ENCODE measurements around the gene RAB3C.

RAB3C gene

GRCh38 chr5:58838729-58839128 is 255.9 kb downstream of the RAB3C start:
- DNase-seq: no peak

GRCh38 chr5:58842852-58843251 is 260.0 kb downstream of the RAB3C start:
- DNase-seq: no peak

- DNase-seq: no peak
Observed at GRCh38 chr5:58844395-58844794, 261.5 kb downstream of the RAB3C start.

- DNase-seq: no peak
Observed at GRCh38 chr5:58847041-58847440, 264.2 kb downstream of the RAB3C start.

DNA sequence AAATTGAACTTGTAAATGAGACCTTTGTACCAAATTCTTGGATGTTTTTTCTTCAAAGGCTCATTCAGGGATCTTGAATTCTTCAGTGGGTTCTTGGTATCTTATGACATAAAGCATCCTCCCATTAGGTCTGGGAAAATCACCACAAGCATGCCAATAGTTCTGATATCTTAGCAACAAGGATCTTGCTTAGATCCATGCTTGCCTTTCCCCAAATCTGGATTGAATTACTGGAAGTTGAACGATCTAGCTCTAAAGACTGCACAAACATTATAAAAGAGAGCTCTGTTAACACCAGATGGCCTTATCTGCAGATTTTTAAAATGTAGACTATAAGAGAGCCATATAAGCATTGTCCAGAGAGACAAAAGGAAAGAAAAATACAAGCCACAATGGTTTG is 266.3 kb downstream of the RAB3C start:
- no peak for DNase-seq

DNA sequence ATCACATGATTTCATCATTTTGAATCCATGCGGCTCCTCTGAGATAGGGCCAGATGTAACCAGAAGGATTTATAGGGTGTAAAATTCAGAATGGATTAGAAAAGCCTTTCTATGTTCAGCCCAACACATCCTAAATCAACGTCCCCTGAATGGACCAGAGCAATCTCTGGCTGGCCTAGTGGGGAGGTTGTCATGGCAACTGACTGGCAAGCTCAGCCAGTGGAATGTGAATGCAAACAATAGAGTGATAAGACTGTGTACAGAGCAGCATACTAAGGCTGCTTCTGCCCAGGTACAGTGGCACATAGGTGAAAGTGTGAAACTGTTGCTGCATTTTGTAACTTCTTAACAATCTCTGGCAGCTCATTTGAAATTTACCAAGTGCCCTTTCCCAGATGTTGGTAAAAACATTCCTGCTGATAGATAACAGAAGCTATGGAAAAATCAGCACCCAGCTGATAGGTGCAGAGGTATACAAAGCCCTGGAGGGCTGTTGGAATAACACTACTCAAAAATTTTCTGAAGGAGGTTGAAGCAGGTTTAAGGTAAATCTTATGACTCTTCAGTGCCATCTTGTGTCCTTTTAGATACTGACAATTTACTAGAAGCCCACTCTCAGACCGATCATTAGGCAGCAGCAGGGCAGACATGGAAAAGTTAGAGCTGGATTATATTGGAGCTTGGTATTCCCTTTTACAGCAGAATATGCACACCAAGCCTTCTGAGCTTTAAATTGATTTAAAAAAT is 267.2 kb downstream of the RAB3C start:
- DNase-seq: no peak

DNA sequence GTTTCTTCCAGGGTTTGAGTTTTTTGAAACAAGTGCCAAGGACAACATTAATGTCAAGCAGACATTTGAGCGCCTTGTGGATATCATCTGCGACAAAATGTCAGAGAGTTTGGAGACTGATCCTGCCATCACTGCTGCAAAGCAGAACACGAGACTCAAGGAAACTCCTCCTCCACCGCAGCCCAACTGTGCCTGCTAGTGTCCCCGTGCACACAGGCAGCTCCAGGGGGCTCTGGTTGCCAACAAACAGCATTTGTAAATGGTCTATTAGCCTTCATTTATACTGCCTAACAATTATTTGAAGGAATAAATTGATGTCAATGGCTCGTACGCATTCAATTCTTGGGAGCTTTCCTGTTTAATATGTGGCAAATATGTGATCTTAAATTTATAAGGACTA is 268.3 kb downstream of the RAB3C start:
- no peak for DNase-seq

GRCh38 chr5:58851571-58851970 is 268.7 kb downstream of the RAB3C start:
- DNase-seq: no peak

DNA sequence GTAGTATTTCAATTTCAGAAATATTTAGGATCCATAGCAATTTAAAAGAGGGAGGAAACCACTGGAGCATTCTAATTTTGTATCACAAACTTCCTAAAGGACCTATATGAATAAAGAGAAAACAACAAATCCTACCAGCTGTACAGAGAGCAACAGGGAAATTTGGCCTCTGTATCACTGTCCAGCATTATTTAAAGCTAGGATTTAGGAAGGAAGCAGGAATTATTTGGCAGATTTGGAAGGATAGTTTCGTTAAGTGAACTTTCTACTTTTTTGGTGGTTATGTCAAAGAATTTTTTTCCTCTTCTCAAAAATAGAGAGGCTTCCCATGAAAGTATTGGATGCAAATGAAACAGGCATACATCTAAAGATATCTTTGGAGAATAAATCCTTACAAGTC is 269.7 kb downstream of the RAB3C start:
- DNase-seq: no peak

DNA sequence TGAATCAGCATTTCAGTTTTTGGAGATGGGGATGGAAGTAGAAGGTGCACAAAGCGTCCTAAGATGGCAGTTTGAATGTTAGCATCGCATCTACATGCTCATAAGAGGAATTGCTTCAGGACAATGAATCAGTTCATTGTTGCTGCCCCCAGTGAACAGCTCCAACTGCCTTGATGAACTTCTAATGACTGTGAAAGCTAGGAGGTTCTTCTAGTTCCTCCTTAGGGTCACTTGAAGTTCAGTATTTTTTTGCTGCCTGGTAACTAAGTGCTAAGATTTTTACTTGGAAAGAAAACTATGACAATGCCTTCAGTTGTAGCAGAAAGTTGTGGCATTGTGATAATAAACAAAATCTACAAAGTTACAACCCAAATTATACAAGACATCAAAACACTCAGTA is 271.6 kb downstream of the RAB3C start:
- DNase-seq: no peak

GRCh38 chr5:58855851-58856739 is 273.2 kb downstream of the RAB3C start:
- DNase-seq: no peak

DNA sequence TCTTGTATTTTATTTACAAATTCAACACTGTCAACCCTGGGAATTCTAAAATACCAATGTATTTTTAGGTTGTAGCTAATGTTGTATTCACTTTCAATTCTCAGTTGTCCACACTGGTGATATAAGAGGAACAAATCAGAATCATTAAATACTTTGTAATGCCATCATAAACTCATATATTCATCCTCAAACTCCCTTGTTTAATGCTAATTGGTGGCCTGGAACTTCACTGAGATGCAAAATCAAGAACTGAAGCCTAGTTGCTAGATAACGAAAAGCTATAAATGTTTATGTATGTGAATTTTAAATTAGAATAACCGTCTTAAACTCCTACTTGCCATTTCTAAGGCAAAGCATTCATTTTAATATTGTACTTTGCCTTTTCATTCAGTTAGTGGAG is 274.7 kb downstream of the RAB3C start:
- DNase-seq: no peak

GRCh38 chr5:58860680-58861079 is 277.8 kb downstream of the RAB3C start:
- no peak for DNase-seq

DNA sequence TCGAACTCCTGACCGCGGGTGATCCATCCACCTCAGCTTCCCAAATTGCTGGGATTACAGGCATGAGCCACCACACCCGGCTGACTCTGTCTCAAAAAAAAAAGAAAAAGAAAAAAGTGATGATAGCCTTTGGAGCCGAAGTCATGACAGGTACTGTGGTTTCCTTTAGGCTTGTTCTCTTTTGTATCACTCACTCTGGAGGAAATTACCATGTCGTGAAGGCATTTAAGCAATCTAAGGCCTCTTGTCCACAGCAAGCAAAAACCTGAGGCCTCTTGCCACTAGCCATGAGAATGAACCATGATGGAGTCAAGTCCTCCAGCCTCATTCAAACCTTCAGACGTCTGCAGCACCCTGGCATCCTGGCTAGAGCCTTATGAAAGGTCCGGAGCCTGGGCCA is 286.1 kb downstream of the RAB3C start:
- DNase-seq: no peak

- DNase-seq: no peak
Observed at GRCh38 chr5:58871648-58872242, 288.9 kb downstream of the RAB3C start.

DNA sequence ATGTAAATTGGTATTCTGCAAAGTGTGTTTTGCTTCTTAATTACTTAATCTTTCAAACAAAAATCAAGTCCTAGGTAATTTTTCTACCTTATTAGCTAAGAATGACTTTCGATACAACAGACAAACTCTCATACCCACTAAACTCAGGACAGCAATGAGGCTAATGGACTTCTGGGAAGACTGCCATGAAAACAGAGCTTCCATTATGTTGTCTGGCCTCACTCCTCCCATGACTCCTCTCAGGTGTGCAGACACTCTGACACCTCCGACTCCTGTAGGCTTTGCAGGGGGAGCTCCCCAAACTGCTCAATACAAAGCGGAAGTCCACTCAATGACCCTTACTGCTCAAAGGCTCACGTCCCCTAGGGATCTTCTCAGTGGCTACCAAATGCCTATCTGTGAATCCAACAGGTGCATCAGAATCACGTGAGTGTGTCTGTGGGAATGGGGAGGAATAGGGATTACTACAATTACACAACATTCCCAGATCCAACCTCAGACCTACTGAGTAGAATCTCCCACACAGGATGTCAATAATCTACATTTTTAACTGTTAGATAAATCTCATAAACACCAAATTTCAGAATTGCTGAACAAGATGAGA is 289.9 kb downstream of the RAB3C start:
- no peak for DNase-seq

DNA sequence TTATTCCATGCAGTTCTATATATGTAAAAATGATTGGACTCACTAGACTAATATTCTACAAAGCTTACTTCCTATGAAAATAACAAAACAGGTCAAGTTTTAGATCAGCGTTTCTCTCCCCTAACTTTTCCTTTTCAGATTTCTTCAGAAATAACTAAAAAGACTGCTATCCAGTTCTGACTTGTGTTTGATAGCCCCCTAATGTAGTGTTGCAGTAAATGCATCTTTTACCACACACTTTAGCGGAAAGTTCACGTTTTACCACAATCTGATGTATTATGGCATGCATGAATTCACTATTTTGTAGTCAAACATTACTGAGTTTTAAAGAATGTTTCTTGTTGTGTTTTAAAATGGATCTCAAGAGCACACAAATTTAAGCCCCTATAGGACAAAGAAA is 292.7 kb downstream of the RAB3C start:
- no peak for DNase-seq

DNA sequence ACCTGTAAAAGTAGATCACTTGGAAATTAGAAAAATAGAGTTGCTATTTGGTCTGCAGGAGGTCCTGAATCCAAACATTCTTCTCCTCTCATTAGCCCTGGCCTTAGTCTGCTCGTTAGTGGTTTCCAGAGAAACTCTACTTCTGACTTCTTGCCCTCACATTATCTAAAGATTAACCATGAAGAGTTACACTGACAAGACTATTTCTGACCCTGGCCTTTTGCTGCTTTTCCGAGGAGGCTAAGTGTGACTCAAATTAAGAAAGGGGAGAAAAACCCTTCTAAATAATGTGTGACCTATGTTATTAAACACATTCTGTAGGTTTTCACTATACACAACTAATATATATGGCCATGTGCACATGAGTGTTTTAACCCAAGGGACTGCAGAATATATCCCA is 302.4 kb downstream of the RAB3C start:
- no peak for DNase-seq

- peak; percentile 34 for DNase-seq
Observed at GRCh38 chr5:58886315-58887207, 303.7 kb downstream of the RAB3C start.

- DNase-seq: no peak
Observed at GRCh38 chr5:58887311-58887710, 304.4 kb downstream of the RAB3C start.

DNA sequence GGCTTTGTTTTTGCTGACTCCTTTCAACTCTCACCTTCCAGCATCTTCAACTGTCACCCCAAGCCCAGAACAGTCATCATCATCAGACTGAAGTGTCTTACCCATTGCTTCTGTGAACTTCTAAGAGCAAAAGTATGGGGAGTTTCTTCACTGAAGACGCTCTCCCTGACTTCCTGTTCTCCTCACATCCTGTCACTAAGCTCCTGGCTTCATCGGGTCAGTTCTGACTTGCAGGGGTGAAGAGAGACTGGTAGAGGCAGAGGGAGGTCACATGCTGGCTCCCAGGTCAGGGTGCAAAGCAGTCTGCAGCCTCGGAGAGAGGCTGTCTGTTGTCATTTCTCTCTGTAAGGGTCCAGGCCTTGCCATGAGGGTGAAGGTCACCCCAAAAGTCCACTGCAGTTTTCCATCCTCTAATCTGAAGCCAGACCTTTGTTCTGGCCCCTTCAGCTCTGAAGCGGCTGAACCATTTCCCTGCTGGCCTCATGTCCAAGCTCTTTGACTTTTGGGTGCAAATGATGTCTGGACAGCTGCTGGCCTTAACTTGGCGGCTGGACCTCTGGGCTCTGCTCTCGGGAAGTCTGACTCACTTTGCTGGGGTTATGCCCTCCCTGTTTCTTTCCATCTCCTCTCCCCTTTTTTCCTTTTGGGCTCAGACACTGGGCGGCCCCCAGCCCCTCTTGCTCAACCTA is 305.0 kb downstream of the RAB3C start:
- no peak for DNase-seq

GRCh38 chr5:58890265-58890664 is 307.4 kb downstream of the RAB3C start:
- DNase-seq: no peak
